WTC11 (cell line): ENCODE data around the gene ELFN2. TPM values are rescaled to one million over a fixed set of nuclear protein-coding genes. Genes with fewer than 3 reads are reported as not detected.

Experiments used
- ATAC-seq: fragments of 200-7000 bp; cut with Tn5 transposase; 2 replicates; pipeline ENCODE4 v1.10.0; 2021; ENCODE audit warnings: mild to moderate bottlenecking, moderate library complexity
- CTCF ChIA-PET: fragments of 300-600 bp; sonication (Branson Sonifier 250); formaldehyde crosslinking; loops from one replicate; lab custom pipeline; 2021; ENCODE audit warnings: antibody characterized with exemption; lab: Charles Lee
- POLR2A ChIA-PET: fragments of 350-600 bp; sonication (Branson Sonifier 250); formaldehyde crosslinking; loops from one replicate; lab custom pipeline; 2021; ENCODE audit warnings: antibody characterized with exemption; lab: Charles Lee
- DNase-seq: peaks from one replicate; pipeline ENCODE4 v3.0.0; 2021; ENCODE audit warnings: low spot score
- H3K27ac Mint-ChIP-seq: 2 replicates; pipeline ENCODE4 v1.8.0; 2021; ENCODE audit warnings: mixed read lengths
- H3K27me3 Mint-ChIP-seq: 2 replicates; pipeline ENCODE4 v1.8.0; 2021; ENCODE audit warnings: low read depth, mild to moderate bottlenecking, moderate library complexity, mixed read lengths
- H3K36me3 Mint-ChIP-seq: 2 replicates; pipeline ENCODE4 v1.8.0; 2021; ENCODE audit warnings: mixed read lengths
- H3K4me1 Mint-ChIP-seq: 2 replicates; pipeline ENCODE4 v1.8.0; 2022; ENCODE audit warnings: mixed read lengths
- H3K4me3 Mint-ChIP-seq: 2 replicates; pipeline ENCODE4 v1.8.0; 2021; ENCODE audit warnings: mild to moderate bottlenecking, moderate library complexity, mixed read lengths
- H3K9me3 Mint-ChIP-seq: 2 replicates; pipeline ENCODE4 v1.8.0; 2021; ENCODE audit warnings: mixed read lengths
- CBFB ChIP-seq: sonication (generic); formaldehyde crosslinking; IDR thresholded peaks from 2 replicates; pipeline ENCODE4 v1.8.1; 2022; ENCODE audit warnings: mild to moderate bottlenecking, low read depth, missing genetic modification reagents
- ESRRA ChIP-seq: sonication (generic); formaldehyde crosslinking; IDR thresholded peaks from 2 replicates; pipeline ENCODE4 v1.8.1; 2022; ENCODE audit warnings: mild to moderate bottlenecking, missing genetic modification reagents, borderline replicate concordance
- FOXP1 ChIP-seq: sonication (generic); formaldehyde crosslinking; IDR thresholded peaks from 2 replicates; pipeline ENCODE4 v1.8.0; 2022; ENCODE audit warnings: missing genetic modification reagents, mild to moderate bottlenecking, moderate library complexity, borderline replicate concordance
- GRHL2 ChIP-seq: fragments of 250-450 bp; sonication (Bioruptor Pico); IDR thresholded peaks from 2 replicates; pipeline ENCODE4 v1.8.0; 2022; ENCODE audit warnings: mild to moderate bottlenecking, moderate library complexity; ENCODE audit not compliant: insufficient replicate concordance, severe bottlenecking
- KAT7 ChIP-seq: sonication (generic); formaldehyde crosslinking; IDR thresholded peaks from 2 replicates; pipeline ENCODE4 v1.8.1; 2023; ENCODE audit warnings: missing genetic modification reagents, mild to moderate bottlenecking, borderline replicate concordance
- NR2C2 ChIP-seq: sonication (generic); formaldehyde crosslinking; IDR thresholded peaks from 2 replicates; pipeline ENCODE4 v1.8.0; 2022; ENCODE audit warnings: mild to moderate bottlenecking, missing genetic modification reagents
- SOX15 ChIP-seq: fragments of 250-450 bp; sonication (Bioruptor Pico); IDR thresholded peaks from 2 replicates; pipeline ENCODE4 v1.9.0; 2021; ENCODE audit warnings: mild to moderate bottlenecking
- ZNF121 ChIP-seq: sonication (generic); formaldehyde crosslinking; IDR thresholded peaks from 2 replicates; pipeline ENCODE4 v1.8.0; 2023; ENCODE audit warnings: missing genetic modification reagents
- ZNF423 ChIP-seq: fragments of 250-450 bp; sonication (Bioruptor Pico); IDR thresholded peaks from 2 replicates; pipeline ENCODE4 v2.1.2; 2022; ENCODE audit warnings: mild to moderate bottlenecking, moderate library complexity
- total RNA-seq: library from RNA; stranded (reverse); gene quantifications from 3 replicates; pipeline ENCODE4 v1.2.3, GENCODE V29; 2021
- TF ChIP-seq, protein P1 (sequence below): fragments of 250-450 bp; sonication (Bioruptor Pico); IDR thresholded peaks from 2 replicates; pipeline ENCODE4 v1.8.0; 2021; ENCODE audit warnings: mild to moderate bottlenecking
- TF ChIP-seq, protein P2 (sequence below): fragments of 250-450 bp; sonication (Bioruptor Pico); IDR thresholded peaks from 2 replicates; pipeline ENCODE4 v2.1.2; 2022; ENCODE audit warnings: mild to moderate bottlenecking, moderate library complexity
- TF ChIP-seq, protein P3 (sequence below): sonication (generic); formaldehyde crosslinking; IDR thresholded peaks from 2 replicates; pipeline ENCODE4 v1.8.1; 2023; ENCODE audit warnings: mild to moderate bottlenecking, missing genetic modification reagents, moderate library complexity
- TF ChIP-seq, protein P4 (sequence below): sonication (generic); formaldehyde crosslinking; IDR thresholded peaks from 2 replicates; pipeline ENCODE4 v1.8.0; 2023; ENCODE audit warnings: missing genetic modification reagents
- TF ChIP-seq, protein P5 (sequence below): fragments of 200-600 bp; IDR thresholded peaks from 2 replicates; pipeline ENCODE4 v1.8.0; 2022; ENCODE audit warnings: antibody characterized with exemption
- TF ChIP-seq, protein P6 (sequence below): sonication (generic); formaldehyde crosslinking; IDR thresholded peaks from 2 replicates; pipeline ENCODE4 v1.8.0; 2022; ENCODE audit warnings: mild to moderate bottlenecking, missing genetic modification reagents

Gene ELFN2
- total RNA-seq, 1 experiment from 2014 or later = 0.87 TPM

DNA sequence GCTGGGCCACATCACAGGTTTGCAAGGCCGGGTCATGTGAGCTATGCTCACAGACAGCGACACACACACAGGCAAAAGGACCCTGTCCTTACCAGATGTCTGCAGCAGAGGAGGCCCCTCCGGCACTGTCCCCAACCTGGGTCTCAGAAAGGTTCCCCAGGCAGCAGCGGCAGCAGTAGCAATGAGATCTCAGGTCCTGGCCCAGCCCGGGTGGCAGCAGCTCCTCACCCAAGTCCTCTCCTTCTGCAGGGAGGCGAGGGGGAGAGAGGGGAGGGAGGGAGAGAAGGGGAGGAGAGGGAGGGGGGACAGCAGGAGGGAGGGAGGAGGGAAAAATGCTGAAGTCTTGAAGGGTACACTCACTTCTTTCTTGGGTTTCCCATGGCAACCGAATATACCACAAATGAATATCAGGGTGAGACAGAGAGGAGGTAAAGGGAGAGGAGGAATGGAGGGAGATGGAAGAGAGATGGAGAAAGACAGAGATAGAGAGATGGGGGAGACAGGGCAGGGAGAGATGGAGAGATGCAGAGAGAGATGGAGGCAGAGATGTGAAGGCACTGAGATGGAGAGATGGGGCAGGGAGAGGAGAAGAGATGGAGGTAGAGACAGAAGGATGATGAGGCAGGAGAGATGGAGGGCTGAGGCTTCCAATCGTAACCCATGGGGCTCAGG, 9.5 kb downstream of the ELFN2 start (continued):
- TF ChIP-seq, protein P1, sequence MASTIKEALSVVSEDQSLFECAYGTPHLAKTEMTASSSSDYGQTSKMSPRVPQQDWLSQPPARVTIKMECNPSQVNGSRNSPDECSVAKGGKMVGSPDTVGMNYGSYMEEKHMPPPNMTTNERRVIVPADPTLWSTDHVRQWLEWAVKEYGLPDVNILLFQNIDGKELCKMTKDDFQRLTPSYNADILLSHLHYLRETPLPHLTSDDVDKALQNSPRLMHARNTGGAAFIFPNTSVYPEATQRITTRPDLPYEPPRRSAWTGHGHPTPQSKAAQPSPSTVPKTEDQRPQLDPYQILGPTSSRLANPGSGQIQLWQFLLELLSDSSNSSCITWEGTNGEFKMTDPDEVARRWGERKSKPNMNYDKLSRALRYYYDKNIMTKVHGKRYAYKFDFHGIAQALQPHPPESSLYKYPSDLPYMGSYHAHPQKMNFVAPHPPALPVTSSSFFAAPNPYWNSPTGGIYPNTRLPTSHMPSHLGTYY = no peak
- TF ChIP-seq, protein P2, sequence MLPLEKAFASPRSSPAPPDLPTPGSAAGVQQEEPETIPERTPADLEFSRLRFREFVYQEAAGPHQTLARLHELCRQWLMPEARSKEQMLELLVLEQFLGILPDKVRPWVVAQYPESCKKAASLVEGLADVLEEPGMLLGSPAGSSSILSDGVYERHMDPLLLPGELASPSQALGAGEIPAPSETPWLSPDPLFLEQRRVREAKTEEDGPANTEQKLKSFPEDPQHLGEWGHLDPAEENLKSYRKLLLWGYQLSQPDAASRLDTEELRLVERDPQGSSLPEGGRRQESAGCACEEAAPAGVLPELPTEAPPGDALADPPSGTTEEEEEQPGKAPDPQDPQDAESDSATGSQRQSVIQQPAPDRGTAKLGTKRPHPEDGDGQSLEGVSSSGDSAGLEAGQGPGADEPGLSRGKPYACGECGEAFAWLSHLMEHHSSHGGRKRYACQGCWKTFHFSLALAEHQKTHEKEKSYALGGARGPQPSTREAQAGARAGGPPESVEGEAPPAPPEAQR (CRISPR knock-in tag) = no peak
- TF ChIP-seq ZNF121 (CRISPR knock-in tag) = no peak
- TF ChIP-seq FOXP1 (CRISPR knock-in tag) = no peak
- TF ChIP-seq, protein P3, sequence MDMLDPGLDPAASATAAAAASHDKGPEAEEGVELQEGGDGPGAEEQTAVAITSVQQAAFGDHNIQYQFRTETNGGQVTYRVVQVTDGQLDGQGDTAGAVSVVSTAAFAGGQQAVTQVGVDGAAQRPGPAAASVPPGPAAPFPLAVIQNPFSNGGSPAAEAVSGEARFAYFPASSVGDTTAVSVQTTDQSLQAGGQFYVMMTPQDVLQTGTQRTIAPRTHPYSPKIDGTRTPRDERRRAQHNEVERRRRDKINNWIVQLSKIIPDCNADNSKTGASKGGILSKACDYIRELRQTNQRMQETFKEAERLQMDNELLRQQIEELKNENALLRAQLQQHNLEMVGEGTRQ (CRISPR knock-in tag) = no peak

DNA sequence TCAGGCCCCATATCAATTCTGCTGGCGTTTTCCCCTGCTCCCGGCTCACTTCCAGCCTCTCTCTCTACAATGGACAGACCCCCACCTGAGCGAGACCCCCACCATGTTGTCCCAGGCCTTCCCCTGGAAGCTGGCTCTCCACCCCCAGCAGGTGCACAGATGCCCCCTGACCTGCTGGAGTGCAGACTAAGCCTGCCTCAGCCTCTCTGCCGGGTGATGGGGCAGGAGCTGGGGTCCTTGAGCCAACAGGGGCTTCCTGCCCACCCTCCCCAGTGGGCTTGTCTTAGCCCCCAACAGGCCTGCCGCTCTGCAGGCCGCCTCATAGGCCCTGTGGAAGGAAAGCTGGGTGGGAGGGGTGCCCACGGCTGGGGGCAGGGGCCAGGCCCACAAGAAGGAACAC, 10.0 kb downstream of the ELFN2 start:
- TF ChIP-seq, protein P2 (CRISPR knock-in tag) = no peak
- no peak for TF ChIP-seq NR2C2
- no peak for TF ChIP-seq GRHL2 (CRISPR knock-in tag)
- TF ChIP-seq ZNF423 = no peak
- TF ChIP-seq CBFB (CRISPR knock-in tag) = no peak
- TF ChIP-seq, protein P4, sequence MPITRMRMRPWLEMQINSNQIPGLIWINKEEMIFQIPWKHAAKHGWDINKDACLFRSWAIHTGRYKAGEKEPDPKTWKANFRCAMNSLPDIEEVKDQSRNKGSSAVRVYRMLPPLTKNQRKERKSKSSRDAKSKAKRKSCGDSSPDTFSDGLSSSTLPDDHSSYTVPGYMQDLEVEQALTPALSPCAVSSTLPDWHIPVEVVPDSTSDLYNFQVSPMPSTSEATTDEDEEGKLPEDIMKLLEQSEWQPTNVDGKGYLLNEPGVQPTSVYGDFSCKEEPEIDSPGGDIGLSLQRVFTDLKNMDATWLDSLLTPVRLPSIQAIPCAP (CRISPR knock-in tag) = no peak
- TF ChIP-seq SOX15 (CRISPR knock-in tag) = no peak
- Mint-ChIP-seq H3K36me3 (no peaks in the 10 kb centered on the region), H3K27ac (no peak overlapping the region), H3K27me3 (peaks cover 33% of the 10 kb centered on the region), H3K4me3 (no peak overlapping the region), H3K9me3 (no peaks in the 10 kb centered on the region), H3K4me1 (peaks cover 27% of the 10 kb centered on the region)
- ChIA-PET POLR2A (no interaction called here), CTCF (interaction anchor here (0.8 to 1.8 kb wide), 2 partner anchors 18 to 83 kb away, joined by 3 to 9 read pairs; no protein-coding TSS in a partner anchor)
- no peak for ATAC-seq
- no peak for DNase-seq

DNA sequence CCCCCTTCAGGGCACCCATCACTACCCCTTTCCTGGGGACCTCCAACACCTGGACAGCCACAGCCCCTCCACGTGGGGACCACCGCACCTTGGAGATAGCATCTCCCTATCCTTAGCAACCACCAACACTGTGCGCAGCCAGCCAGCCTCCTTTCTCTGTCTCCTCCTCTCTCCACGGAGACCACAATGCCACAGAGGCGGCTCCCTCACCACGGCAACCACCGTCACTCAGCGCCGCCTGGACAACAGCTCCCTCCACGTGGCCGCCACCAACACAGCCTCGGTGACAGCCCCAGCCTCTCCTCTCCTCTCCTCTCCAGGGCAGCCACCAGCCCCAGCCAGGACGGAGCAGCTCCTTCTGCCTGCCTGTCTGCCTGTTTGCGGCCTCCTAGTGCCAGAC, 10.5 kb downstream of the ELFN2 start:
- TF ChIP-seq, protein P5, sequence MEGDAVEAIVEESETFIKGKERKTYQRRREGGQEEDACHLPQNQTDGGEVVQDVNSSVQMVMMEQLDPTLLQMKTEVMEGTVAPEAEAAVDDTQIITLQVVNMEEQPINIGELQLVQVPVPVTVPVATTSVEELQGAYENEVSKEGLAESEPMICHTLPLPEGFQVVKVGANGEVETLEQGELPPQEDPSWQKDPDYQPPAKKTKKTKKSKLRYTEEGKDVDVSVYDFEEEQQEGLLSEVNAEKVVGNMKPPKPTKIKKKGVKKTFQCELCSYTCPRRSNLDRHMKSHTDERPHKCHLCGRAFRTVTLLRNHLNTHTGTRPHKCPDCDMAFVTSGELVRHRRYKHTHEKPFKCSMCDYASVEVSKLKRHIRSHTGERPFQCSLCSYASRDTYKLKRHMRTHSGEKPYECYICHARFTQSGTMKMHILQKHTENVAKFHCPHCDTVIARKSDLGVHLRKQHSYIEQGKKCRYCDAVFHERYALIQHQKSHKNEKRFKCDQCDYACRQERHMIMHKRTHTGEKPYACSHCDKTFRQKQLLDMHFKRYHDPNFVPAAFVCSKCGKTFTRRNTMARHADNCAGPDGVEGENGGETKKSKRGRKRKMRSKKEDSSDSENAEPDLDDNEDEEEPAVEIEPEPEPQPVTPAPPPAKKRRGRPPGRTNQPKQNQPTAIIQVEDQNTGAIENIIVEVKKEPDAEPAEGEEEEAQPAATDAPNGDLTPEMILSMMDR = no peak
- no peak for TF ChIP-seq NR2C2
- TF ChIP-seq ESRRA (CRISPR knock-in tag) = no peak
- TF ChIP-seq KAT7 (CRISPR knock-in tag) = no peak
- TF ChIP-seq, protein P6, sequence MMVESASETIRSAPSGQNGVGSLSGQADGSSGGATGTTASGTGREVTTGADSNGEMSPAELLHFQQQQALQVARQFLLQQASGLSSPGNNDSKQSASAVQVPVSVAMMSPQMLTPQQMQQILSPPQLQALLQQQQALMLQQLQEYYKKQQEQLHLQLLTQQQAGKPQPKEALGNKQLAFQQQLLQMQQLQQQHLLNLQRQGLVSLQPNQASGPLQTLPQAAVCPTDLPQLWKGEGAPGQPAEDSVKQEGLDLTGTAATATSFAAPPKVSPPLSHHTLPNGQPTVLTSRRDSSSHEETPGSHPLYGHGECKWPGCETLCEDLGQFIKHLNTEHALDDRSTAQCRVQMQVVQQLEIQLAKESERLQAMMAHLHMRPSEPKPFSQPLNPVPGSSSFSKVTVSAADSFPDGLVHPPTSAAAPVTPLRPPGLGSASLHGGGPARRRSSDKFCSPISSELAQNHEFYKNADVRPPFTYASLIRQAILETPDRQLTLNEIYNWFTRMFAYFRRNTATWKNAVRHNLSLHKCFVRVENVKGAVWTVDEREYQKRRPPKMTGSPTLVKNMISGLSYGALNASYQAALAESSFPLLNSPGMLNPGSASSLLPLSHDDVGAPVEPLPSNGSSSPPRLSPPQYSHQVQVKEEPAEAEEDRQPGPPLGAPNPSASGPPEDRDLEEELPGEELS (CRISPR knock-in tag) = no peak
- TF ChIP-seq, all 79 proteins: peak for 0
- no peak for ATAC-seq
- ChIA-PET POLR2A (no interaction called here), CTCF (interaction anchor here (1.8 kb wide), 1 partner anchor 83 kb away, joined by 9 read pairs; no protein-coding TSS in a partner anchor)
- DNase-seq = no peak
- Mint-ChIP-seq H3K36me3 (no peaks in the 10 kb centered on the region), H3K9me3 (no peaks in the 10 kb centered on the region), H3K4me1 (peaks cover 27% of the 10 kb centered on the region), H3K27ac (no peak overlapping the region), H3K4me3 (no peak overlapping the region), H3K27me3 (peaks cover 29% of the 10 kb centered on the region)
